Epithelial cell of proximal tubule (primary cell): ENCODE measurements around the gene SPRTN. TPM values are rescaled to one million over a fixed set of nuclear protein-coding genes. Genes with fewer than 3 reads are reported as not detected.
A peak's percentile ranks its signal among the peaks of the same experiment; 100 is the strongest.

ENCODE experiments used
- DNase-seq: peaks from one replicate; pipeline ENCODE4 v3.0.0-alpha.2; 2011; ENCODE audit warnings: low read depth
- H3K4me3 ChIP-seq: 2 replicates; pipeline ENCODE4 v1.5.1; 2011; ENCODE audit warnings: low read depth, mild to moderate bottlenecking, low read length
- total RNA-seq: library from RNA; depleted of rRNA; stranded (reverse); fragments of >200 nt; gene quantifications from 2 replicates; pipeline ENCODE4 v1.2.3, GENCODE V29; 2015
- TF ChIP-seq, protein P1 (sequence below): conservative IDR thresholded peaks from 2 replicates; pipeline ENCODE4 v1.5.1; 2012; ENCODE audit warnings: low read depth, mild to moderate bottlenecking, low read length

The SPRTN gene
- total RNA-seq, 1 donor from 2014 or later = 21.5 TPM

DNA sequence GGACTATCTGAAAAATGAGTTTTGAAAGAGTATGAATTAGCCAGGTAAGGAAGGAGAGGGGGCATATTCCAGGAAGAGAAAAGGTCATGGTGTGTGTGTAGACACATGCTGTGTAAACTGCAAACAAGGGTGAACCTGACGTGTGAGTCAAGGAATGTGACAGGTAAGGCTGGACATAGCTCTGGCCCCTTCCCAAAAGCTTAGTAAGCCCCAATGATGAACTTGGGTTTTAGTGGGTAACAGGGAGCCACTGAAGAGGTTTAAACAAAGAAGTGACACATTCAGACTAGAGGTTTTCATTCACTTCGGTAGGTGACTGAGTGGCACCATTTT, 47.3 kb downstream of the SPRTN start:
- TF ChIP-seq, protein P1, sequence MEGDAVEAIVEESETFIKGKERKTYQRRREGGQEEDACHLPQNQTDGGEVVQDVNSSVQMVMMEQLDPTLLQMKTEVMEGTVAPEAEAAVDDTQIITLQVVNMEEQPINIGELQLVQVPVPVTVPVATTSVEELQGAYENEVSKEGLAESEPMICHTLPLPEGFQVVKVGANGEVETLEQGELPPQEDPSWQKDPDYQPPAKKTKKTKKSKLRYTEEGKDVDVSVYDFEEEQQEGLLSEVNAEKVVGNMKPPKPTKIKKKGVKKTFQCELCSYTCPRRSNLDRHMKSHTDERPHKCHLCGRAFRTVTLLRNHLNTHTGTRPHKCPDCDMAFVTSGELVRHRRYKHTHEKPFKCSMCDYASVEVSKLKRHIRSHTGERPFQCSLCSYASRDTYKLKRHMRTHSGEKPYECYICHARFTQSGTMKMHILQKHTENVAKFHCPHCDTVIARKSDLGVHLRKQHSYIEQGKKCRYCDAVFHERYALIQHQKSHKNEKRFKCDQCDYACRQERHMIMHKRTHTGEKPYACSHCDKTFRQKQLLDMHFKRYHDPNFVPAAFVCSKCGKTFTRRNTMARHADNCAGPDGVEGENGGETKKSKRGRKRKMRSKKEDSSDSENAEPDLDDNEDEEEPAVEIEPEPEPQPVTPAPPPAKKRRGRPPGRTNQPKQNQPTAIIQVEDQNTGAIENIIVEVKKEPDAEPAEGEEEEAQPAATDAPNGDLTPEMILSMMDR = no peak
- H3K4me3 ChIP-seq = no peak overlapping the region
- no peak for DNase-seq

DNA sequence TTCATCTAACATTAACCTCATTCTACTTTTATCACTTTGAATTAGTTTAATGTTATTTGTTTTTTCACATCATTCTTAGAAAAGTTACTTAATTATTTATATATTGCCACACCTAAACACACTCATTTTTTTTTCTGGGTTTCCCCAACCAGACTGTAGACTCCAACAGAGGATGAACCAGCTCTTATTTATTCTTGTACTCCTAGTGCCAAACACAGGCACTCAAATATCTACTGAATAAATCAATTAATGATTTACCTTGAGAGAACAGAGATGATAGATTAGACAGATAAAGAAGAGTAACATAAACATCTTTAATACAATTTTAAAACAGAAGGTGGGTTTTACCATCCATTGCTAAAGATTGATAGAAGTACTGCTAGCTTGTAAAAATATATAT, 48.4 kb downstream of the SPRTN start:
- DNase-seq = no peak
- TF ChIP-seq, protein P1 = no peak
- no peak overlapping the region for H3K4me3 ChIP-seq

DNA sequence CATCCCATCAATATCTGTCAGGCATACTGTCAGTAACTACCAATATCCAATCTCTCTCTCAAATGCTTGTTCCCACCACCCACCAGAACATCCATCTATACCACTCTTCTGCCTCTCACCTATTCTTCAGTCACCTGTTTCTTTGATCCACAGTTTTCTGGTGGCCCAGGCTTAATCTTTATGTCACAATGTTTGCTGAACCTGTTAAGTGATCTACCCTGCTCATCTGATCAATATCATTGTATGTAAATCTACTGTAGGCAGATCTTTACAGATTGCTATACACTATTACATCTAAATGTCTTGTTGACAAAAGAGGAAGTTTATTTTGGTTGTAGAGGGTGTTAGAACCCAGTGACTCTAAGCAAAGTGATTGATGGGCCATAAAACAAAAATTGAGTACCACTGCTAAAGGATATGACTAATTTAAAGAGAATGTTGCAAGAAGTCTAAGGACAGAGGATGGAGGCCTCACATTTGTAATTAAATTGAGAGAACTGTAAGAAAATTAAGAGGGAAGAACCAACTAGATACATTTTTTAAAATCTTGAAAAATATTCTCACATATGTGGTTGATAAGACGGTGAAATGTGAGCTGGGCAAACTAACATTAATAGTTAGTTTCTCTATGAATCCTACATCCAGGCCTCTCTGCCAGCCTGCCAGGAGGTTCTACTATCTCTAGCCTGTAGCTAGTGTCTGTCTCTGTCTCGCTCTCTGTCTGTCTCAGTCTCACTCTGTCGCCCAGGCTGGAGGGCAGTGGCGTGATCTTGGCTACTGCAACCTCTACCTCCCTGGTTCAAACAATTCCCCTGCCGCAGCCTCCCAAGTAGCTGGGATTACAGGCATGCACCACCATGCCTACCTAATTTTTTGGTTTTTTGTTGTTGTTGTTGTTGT, 49.9 kb downstream of the SPRTN start:
- H3K4me3 ChIP-seq = no peak overlapping the region
- DNase-seq = no peak
- TF ChIP-seq, protein P1 = no peak

DNA sequence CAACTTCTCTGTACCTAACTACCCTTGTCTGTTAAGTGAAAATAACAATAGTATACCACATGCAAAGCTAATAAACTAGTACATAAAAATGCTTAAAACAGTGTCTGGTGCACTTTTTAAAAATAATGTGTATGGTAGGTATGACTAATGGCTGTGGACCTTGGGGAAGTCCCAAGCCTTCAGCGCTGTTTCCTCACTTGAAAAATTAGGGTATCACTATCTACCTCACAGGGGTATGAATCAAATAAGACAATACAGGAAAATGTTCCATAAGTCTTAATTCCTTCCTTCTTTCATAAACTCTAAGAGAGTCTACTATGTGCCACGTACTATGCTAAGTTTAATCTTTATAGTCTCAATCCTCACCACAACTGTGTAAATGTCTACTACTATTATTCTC, 52.0 kb downstream of the SPRTN start:
- TF ChIP-seq, protein P1 = no peak
- DNase-seq = no peak
- no peak overlapping the region for H3K4me3 ChIP-seq

DNA sequence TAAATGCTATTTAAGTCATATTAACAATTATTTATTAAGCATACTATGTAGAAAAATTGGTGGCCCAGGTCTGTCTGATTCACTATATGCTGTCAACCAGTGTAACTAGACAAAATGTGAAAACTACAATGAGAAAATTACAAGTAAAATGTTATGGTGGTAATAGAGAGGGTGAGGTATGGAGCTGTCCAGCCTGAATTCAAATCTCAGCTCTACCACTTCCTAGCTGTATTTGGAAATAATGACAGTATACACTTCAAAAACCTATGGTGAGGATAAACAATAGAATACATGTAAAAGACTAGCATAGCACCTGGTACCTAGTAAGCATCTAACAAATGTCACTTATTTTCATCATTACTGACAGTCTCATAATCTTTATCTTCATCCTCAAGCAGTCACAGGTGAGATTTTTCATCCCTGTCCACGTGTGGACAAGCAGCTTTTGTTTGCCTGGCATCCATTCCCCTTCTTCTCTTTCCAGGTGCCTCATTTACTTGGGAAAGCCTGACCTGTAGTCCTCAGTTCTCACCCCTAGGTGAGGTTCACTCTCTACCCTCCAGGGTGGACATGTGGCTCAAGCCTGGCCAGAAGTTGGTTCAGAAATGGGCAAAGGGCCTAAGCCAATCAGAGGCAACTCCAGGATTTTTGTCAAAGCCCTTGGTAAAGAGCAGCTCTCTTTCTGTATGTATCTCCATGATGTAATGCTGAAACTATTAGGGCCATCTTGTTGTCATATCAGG, 54.5 kb downstream of the SPRTN start:
- DNase-seq = no peak
- TF ChIP-seq, protein P1 = peak; percentile 9
- no peak overlapping the region for H3K4me3 ChIP-seq

DNA sequence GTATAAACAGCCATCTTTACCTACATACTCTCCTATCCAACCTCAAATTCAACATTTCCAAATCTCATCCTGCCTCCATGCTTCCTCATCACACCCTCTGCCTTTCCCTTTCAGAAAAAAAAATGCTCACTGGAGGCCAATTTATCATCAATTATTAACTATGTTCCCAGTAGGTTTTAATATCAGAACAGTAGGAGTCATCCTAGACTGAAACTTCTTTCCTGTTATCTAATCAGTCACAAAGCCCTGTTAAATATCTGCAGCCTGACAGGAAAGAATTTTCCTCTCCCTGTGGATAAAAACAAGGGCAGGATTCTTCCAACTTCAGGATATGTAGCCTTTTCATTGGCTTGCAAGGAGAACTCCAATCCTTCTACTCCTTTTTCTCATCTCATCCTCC, 55.6 kb downstream of the SPRTN start:
- H3K4me3 ChIP-seq = no peak overlapping the region
- DNase-seq = no peak
- TF ChIP-seq, protein P1 = no peak
